ENCODE results near the gene SLC1A7. TPM values are rescaled to one million over a fixed set of nuclear protein-coding genes. Genes with fewer than 3 reads are reported as not detected.
A peak's percentile ranks its signal among the peaks of the same experiment; 100 is the strongest.

SLC1A7 gene
- total and polyA plus RNA-seq, 2 of the 13 experiments (the other 11 are each of a cell fraction or from before 2014, with no cell fraction given): 0.04 to 2.0 TPM

- TF ChIP-seq PRDM10 (CRISPR knock-in tag; IDR thresholded peaks at IDR 0.05; ENCODE audit: low read depth): peak; percentile 68; the same call in 1 of the 2 replicates
- no peak for TF ChIP-seq FOSL1 (CRISPR knock-in tag; IDR thresholded peaks at IDR 0.05; ENCODE audit: borderline replicate concordance)
- TF ChIP-seq ZNF790 (CRISPR knock-in tag; IDR thresholded peaks at IDR 0.05; ENCODE audit: borderline replicate concordance): peak; percentile 51; the same call in 1 of the 2 replicates
- no peak for TF ChIP-seq NFYC (CRISPR knock-in tag; IDR thresholded peaks at IDR 0.05)
- peak; percentile 77; the same call in 1 of the 2 replicates for TF ChIP-seq TP53 (CRISPR knock-in tag; conservative IDR thresholded peaks at IDR 0.05)
- TF ChIP-seq CENPBD1 (CRISPR knock-in tag; IDR thresholded peaks at IDR 0.05; ENCODE audit: borderline replicate concordance, low read depth): no peak
- TF ChIP-seq RAD21 (CRISPR knock-in tag; IDR thresholded peaks at IDR 0.05): no peak; the same call in 1 of the 2 replicates
- TF ChIP-seq ZNF772 (CRISPR knock-in tag; IDR thresholded peaks at IDR 0.05): no peak; the same call in 1 of the 2 replicates
- TF ChIP-seq ZNF34 (CRISPR knock-in tag; IDR thresholded peaks at IDR 0.05; ENCODE audit: borderline replicate concordance): no peak
- no peak for TF ChIP-seq TEF (CRISPR knock-in tag; IDR thresholded peaks at IDR 0.05)
- peak; percentile 92 for TF ChIP-seq NR2F6 (IDR thresholded peaks at IDR 0.05)
- peak; percentile 92 for TF ChIP-seq NR2F6 (CRISPR knock-in tag; IDR thresholded peaks at IDR 0.05)
- TF ChIP-seq ZNF773 (CRISPR knock-in tag; IDR thresholded peaks at IDR 0.05; ENCODE audit: borderline replicate concordance): no peak
- no peak for TF ChIP-seq PAWR (CRISPR knock-in tag; IDR thresholded peaks at IDR 0.05; ENCODE audit: borderline replicate concordance)
- peak; percentile 96 for TF ChIP-seq FOXK2 (IDR thresholded peaks at IDR 0.05)
- no peak for TF ChIP-seq ZNF780A (CRISPR knock-in tag; IDR thresholded peaks at IDR 0.05)
- TF ChIP-seq ZNF710 (CRISPR knock-in tag; IDR thresholded peaks at IDR 0.05; ENCODE audit: borderline replicate concordance): no peak; the same call in 1 of the 2 replicates
- no peak; the same call in 1 of the 2 replicates for TF ChIP-seq SIX4 (CRISPR knock-in tag; IDR thresholded peaks at IDR 0.05)
- TF ChIP-seq ZNF775 (CRISPR knock-in tag; IDR thresholded peaks at IDR 0.05; ENCODE audit: borderline replicate concordance): no peak
- TF ChIP-seq NFIC (IDR thresholded peaks at IDR 0.05; ENCODE audit: low read length): peak; percentile 94
- 0 out of 2 replicates have a peak, but pooled peaks have one; percentile 92 for TF ChIP-seq ZBTB20 (CRISPR knock-in tag; IDR thresholded peaks at IDR 0.05; ENCODE audit: borderline replicate concordance, low read depth)
Observed at GRCh38 chr1:53183095-53183990, 40.9 kb upstream of the SLC1A7 start (continued).

Measured in HepG2 (cell line).